Breast epithelium (tissue), 3 donors: ENCODE measurements around the gene VGLL4.

Experiments used
- CTCF ChIP-seq, 3 donors: fragments of 450-650 bp; IDR thresholded peaks; one replicate each; pipeline ENCODE4 v1.5.1; 2016 to 2017; ENCODE audit warnings: antibody characterized with exemption in 3 of 3, mild to moderate bottlenecking in 3 of 3, moderate library complexity in 3 of 3
- POLR2A ChIP-seq: fragments of 450-650 bp; IDR thresholded peaks from one replicate; pipeline ENCODE4 v1.6.1; 2016; ENCODE audit warnings: antibody characterized with exemption, mild to moderate bottlenecking, moderate library complexity
- POLR2AphosphoS5 ChIP-seq, 3 donors: sonication (generic); formaldehyde crosslinking; IDR thresholded peaks; one replicate each; pipeline ENCODE4 v1.6.1; 2017; ENCODE audit warnings: antibody characterized with exemption in 3 of 3

DNA sequence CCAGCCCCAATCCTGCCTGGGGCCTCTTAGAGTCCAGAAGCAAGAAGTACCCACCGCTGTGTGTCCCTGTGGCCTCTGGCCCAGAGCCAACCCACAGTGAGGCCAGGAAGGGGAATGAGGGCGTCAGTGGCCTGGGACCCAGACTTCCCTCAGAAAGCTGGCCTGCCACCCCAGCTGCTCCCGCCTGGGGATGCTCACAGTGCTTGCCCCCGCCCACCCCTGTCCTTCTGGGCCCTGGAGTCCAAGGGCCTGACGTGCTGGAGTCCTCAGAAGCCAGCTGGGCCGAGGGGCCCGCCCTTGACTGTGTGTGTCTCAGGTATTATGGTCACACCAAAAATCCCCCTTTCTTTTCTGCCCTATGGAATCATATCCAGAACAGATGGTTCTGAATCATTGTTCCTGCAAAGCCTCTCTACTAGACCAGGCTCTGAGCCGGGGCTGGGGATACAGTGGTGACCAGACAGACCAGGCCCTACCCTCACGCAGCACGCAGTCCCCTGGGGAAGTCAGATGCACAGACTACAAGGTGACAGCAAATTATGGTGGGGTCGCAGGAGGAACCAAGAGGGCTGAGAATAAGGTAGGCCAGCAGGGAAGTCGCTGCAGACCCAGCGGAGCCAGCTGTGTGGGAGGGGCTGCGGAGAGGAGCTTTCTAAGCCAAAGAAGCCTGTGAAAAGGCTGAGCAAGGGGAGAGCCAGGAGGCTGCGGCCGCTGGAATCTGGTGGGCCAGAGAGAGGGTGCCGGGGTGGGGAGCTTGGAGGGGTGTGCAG lies 99.1 kb downstream of the VGLL4 start:
- TF ChIP-seq POLR2A (no peak), CTCF (IDR thresholded peaks at IDR 0.05) (no peak), POLR2AphosphoS5 (IDR thresholded peaks at IDR 0.05) (no peak)
